ENCODE results near the gene OR56A5.

Gene OR56A5

GRCh38 chr11:5989203-5989602 lies 20.9 kb upstream of the OR56A5 start:
- TF ChIP-seq ZC3H10 (CRISPR knock-in tag; IDR thresholded peaks at IDR 0.05) (no peak), ZNF70 (CRISPR knock-in tag; IDR thresholded peaks at IDR 0.05) (no peak), PPARA (CRISPR knock-in tag; IDR thresholded peaks at IDR 0.05; ENCODE audit: borderline replicate concordance) (no peak), SNAI2 (CRISPR knock-in tag; IDR thresholded peaks at IDR 0.05) (no peak), ISL1 (CRISPR knock-in tag; IDR thresholded peaks at IDR 0.05) (no peak), ZNF8 (CRISPR knock-in tag; IDR thresholded peaks at IDR 0.05) (no peak), OSR1 (CRISPR knock-in tag; IDR thresholded peaks at IDR 0.05) (no peak), TCF4 (CRISPR knock-in tag; IDR thresholded peaks at IDR 0.05; ENCODE audit: borderline replicate concordance) (no peak), ARNTL (CRISPR knock-in tag; IDR thresholded peaks at IDR 0.05; ENCODE audit: borderline replicate concordance, low read depth) (no peak), ZFP30 (CRISPR knock-in tag; IDR thresholded peaks at IDR 0.05) (no peak), ZNF565 (CRISPR knock-in tag; conservative IDR thresholded peaks at IDR 0.05; ENCODE audit: low read depth) (no peak), TSHZ2 (CRISPR knock-in tag; IDR thresholded peaks at IDR 0.05) (no peak), BACH2 (CRISPR knock-in tag; IDR thresholded peaks at IDR 0.05; ENCODE audit: borderline replicate concordance) (no peak), GLIS3 (CRISPR knock-in tag; IDR thresholded peaks at IDR 0.05) (no peak)
- TF ChIP-seq, protein P1, sequence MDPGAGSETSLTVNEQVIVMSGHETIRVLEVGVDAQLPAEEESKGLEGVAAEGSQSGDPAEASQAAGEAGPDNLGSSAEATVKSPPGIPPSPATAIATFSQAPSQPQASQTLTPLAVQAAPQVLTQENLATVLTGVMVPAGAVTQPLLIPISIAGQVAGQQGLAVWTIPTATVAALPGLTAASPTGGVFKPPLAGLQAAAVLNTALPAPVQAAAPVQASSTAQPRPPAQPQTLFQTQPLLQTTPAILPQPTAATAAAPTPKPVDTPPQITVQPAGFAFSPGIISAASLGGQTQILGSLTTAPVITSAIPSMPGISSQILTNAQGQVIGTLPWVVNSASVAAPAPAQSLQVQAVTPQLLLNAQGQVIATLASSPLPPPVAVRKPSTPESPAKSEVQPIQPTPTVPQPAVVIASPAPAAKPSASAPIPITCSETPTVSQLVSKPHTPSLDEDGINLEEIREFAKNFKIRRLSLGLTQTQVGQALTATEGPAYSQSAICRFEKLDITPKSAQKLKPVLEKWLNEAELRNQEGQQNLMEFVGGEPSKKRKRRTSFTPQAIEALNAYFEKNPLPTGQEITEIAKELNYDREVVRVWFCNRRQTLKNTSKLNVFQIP (CRISPR knock-in tag; IDR thresholded peaks at IDR 0.05; ENCODE audit: borderline replicate concordance, low read depth) = no peak
- TF ChIP-seq, protein P2, sequence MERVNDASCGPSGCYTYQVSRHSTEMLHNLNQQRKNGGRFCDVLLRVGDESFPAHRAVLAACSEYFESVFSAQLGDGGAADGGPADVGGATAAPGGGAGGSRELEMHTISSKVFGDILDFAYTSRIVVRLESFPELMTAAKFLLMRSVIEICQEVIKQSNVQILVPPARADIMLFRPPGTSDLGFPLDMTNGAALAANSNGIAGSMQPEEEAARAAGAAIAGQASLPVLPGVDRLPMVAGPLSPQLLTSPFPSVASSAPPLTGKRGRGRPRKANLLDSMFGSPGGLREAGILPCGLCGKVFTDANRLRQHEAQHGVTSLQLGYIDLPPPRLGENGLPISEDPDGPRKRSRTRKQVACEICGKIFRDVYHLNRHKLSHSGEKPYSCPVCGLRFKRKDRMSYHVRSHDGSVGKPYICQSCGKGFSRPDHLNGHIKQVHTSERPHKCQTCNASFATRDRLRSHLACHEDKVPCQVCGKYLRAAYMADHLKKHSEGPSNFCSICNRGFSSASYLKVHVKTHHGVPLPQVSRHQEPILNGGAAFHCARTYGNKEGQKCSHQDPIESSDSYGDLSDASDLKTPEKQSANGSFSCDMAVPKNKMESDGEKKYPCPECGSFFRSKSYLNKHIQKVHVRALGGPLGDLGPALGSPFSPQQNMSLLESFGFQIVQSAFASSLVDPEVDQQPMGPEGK (CRISPR knock-in tag; IDR thresholded peaks at IDR 0.05; ENCODE audit: borderline replicate concordance) = no peak
- TF ChIP-seq, protein P3, sequence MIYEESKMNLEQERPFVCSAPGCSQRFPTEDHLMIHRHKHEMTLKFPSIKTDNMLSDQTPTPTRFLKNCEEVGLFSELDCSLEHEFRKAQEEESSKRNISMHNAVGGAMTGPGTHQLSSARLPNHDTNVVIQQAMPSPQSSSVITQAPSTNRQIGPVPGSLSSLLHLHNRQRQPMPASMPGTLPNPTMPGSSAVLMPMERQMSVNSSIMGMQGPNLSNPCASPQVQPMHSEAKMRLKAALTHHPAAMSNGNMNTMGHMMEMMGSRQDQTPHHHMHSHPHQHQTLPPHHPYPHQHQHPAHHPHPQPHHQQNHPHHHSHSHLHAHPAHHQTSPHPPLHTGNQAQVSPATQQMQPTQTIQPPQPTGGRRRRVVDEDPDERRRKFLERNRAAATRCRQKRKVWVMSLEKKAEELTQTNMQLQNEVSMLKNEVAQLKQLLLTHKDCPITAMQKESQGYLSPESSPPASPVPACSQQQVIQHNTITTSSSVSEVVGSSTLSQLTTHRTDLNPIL (CRISPR knock-in tag; IDR thresholded peaks at IDR 0.05; ENCODE audit: low read depth) = no peak
- no peak for ATAC-seq

- ATAC-seq = no peak
- TF ChIP-seq ISL1 (CRISPR knock-in tag; IDR thresholded peaks at IDR 0.05) (no peak), TSHZ2 (CRISPR knock-in tag; IDR thresholded peaks at IDR 0.05) (no peak)
These were observed 18.6 kb upstream of the OR56A5 start, which contains the start of gene OR52L1 for GRCh38 chr11:5986885-5987284. OR52L1 (minus strand) TSS chr11:5986985; CDS start chr11:5986930, 55 bp downstream.

DNA sequence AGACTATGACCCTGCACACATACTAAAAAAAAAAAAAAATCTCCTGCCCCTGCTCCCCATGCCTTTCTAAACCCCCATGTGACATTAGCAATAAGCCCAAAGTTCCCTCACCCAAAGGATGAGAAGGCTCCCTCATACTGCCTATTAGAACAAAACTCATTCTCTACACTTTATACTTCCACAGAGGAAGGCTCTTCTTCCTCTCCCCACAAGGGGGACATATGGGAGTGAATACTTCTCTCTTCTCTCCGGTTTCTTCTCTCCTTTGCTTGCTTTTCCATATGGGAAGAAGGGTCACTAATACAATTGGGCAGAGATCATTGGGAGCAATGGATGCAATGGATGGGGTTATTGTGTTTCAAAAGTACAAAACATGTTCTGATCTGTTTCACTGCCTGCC lies 15.1 kb upstream of the OR56A5 start:
- no peak for ATAC-seq
- no peak for TF ChIP-seq ZC3H10 (CRISPR knock-in tag; IDR thresholded peaks at IDR 0.05)
- no peak for TF ChIP-seq RARB (CRISPR knock-in tag; IDR thresholded peaks at IDR 0.05)
- no peak for TF ChIP-seq CSDC2 (CRISPR knock-in tag; IDR thresholded peaks at IDR 0.05)
- TF ChIP-seq GLIS3 (CRISPR knock-in tag; IDR thresholded peaks at IDR 0.05) = no peak
- no peak for TF ChIP-seq PPARA (CRISPR knock-in tag; IDR thresholded peaks at IDR 0.05; ENCODE audit: borderline replicate concordance)
- no peak for TF ChIP-seq ZFP30 (CRISPR knock-in tag; IDR thresholded peaks at IDR 0.05)

Measured in SK-N-SH treated with all-trans-retinoic acid at 6 μM for 48 hours (cell line).